ENCODE results near the gene RASAL2. TPM values are rescaled to one million over a fixed set of nuclear protein-coding genes. Genes with fewer than 3 reads are reported as not detected.

Gene RASAL2
- total and polyA plus RNA-seq, 5 experiments from 2014 or later: not detected

DNA sequence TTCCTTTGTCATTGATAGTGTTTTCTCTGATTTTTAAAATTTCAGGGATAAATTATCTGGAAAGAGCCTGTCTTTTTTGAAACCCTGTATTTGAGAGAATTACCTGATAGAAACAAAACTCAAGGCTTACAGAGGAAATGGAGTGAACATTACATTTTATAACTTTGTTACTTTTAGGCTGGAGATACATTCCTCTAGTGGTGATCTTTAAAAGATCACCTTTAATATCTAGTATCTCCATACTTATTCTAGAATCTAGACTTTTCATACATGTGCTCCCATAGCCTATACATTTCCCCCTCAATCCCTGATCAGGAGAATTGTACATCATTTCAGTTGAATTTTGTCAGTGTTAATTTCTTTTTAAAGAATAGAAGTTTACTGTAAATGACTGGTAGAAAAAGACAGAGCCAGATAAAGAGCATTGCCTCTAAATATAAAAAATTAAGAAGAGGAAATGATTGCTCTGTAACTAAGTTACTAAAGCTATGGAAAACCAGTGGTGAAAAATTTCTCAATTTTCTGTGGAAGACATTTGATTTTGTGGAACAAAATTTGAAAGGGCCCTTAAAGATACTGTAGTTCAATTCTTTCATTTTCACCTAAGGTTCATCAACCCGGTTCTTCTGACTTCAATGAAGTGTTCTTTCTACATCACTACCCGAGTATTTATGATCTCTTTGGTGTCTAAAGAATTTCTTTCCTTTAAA, 33.7 kb downstream of the RASAL2 start:
- H3K27me3 Mint-ChIP-seq: peaks cover 0 to 3% (median 0%) of the 10 kb centered on the region in 5 donors
- H3K27ac Mint-ChIP-seq: no peak overlapping the region
- POLR2A ChIA-PET: no interaction called here
- no peak for ATAC-seq
- H3K4me3 Mint-ChIP-seq: no peak overlapping the region
- H3K9me3 Mint-ChIP-seq: peaks cover 0 to 3% (median 0%) of the 10 kb centered on the region in 9 donors
- H3K4me1 Mint-ChIP-seq: no peaks in the 10 kb centered on the region
- H3K36me3 Mint-ChIP-seq: no peaks in the 10 kb centered on the region
- DNase-seq: no peak

DNA sequence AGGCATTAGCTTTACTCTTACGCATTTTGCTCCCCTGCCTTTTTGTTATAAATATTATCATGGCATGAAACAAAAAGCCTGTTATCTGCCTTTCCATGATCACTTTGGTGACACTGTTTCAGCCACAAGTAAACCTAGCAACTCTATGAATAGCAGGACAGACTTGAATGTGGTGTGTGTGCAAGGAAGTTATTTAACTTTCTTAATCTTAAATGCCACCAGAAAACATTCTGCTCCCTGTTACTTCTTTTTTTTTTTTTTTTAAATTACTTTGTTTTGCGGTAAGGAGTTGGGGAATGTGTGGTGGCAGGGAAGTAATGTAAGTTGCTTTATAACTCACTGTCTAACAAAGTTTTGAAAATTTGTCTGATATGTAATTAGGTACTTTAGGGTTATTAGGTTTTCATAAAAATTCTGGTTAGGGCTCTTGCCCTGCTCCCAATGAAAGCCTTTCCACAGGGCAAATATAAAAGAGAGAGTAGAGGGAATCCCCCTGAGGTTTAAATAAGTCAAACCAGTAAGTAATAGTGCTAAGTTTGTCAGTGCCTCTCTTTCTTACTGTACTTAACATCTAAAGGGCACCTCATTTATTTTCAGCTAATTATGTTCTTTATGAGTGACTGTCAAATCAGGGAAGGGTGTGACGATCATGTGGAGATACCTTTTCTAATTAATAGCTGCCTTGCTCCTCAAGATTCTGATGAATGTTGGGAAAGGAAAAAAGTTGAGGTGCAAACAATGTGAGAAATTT, 39.5 kb downstream of the RASAL2 start:
- Mint-ChIP-seq H3K4me3 (no peak overlapping the region), H3K27me3 (peaks cover 0 to 3% (median 0%) of the 10 kb centered on the region in 5 donors), H3K4me1 (no peaks in the 10 kb centered on the region), H3K36me3 (no peaks in the 10 kb centered on the region), H3K9me3 (peaks cover 0 to 9% (median 3%) of the 10 kb centered on the region in 9 donors), H3K27ac (no peak overlapping the region)
- DNase-seq: no peak
- POLR2A ChIA-PET: no interaction called here
- ATAC-seq: no peak

DNA sequence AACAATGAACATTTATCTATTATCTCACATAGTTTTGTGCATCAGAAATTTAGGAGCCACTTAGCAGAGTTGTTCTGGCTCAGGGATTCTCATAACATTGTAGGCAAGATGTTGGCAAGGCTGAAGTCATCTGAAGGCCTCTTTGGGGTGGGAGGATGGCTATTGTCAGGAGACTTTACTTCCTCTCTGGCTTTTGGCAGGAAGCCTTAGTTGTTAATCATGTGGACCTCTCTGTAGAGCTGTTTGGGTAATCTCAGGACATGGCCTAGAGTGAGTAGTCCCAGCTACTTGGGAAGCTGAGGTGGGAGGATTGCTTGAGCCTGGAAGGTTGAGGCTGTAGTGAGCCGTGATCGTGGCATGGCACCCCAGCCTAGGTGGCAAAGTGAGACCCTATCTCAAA, 40.2 kb downstream of the RASAL2 start:
- DNase-seq (no peak), ATAC-seq (no peak)
- Mint-ChIP-seq H3K4me1 (no peaks in the 10 kb centered on the region), H3K27ac (no peak overlapping the region), H3K27me3 (peaks cover 0 to 3% (median 0%) of the 10 kb centered on the region in 5 donors), H3K4me3 (no peak overlapping the region), H3K9me3 (peaks cover 0 to 9% (median 3%) of the 10 kb centered on the region in 9 donors), H3K36me3 (no peaks in the 10 kb centered on the region)
- POLR2A ChIA-PET: no interaction called here

DNA sequence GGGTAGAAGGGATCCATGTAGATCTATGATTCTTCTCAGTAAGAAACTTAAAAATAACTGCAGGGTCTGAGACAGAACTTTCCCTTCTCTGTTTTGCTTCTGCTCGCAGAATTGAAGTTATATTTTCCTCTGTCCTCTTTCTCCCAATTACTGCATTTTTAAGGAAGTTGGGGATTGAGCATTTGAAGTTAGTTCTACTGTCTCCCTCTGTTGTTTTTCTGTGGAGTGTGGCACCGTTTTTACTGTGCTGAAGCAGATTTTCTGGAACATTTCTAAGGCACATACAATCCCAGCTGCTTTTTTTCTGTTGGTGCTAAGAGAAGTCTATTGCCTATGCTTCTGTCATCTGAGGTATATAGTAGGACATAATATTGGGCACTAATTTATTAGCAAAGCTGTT, 43.3 kb downstream of the RASAL2 start:
- Mint-ChIP-seq H3K4me1 (peaks cover 0 to under 1% (median 0%) of the 10 kb centered on the region in 4 donors), H3K9me3 (peaks cover 0 to 21% (median 3%) of the 10 kb centered on the region in 9 donors), H3K4me3 (no peak overlapping the region), H3K27ac (no peak overlapping the region), H3K36me3 (no peaks in the 10 kb centered on the region), H3K27me3 (peaks cover 0 to 10% (median 0%) of the 10 kb centered on the region in 5 donors)
- POLR2A ChIA-PET: no interaction called here
- DNase-seq (no peak), ATAC-seq (no peak)

DNA sequence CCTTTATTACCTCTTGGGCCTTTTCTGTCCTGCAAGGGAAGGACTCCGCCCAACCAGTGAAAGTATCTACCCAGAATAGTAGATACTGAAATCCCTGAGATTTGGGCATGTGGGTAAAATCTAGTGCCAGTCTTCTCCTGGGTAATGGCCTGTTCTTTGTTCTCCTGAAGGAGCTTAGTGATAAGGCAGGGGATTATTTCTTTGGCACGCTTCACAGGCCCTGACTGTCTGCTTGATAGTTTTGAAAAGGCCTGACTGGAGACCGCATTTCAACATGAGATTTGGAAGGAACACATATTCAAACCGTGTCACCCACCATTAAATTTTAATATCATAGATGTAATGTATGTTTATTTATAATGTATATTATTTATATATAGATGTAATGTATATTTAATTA, 48.9 kb downstream of the RASAL2 start:
- POLR2A ChIA-PET: no interaction called here
- H3K27me3 Mint-ChIP-seq: peaks cover 0 to 12% (median 0%) of the 10 kb centered on the region in 5 donors
- H3K4me3 Mint-ChIP-seq: no peak overlapping the region
- peaks cover 0 to 1% (median 0%) of the 10 kb centered on the region in 4 donors for H3K4me1 Mint-ChIP-seq
- no peaks in the 10 kb centered on the region for H3K36me3 Mint-ChIP-seq
- ATAC-seq: no peak
- no peak overlapping the region for H3K27ac Mint-ChIP-seq
- no peak for DNase-seq
- peaks cover 0 to 17% (median 1%) of the 10 kb centered on the region in 9 donors for H3K9me3 Mint-ChIP-seq

DNA sequence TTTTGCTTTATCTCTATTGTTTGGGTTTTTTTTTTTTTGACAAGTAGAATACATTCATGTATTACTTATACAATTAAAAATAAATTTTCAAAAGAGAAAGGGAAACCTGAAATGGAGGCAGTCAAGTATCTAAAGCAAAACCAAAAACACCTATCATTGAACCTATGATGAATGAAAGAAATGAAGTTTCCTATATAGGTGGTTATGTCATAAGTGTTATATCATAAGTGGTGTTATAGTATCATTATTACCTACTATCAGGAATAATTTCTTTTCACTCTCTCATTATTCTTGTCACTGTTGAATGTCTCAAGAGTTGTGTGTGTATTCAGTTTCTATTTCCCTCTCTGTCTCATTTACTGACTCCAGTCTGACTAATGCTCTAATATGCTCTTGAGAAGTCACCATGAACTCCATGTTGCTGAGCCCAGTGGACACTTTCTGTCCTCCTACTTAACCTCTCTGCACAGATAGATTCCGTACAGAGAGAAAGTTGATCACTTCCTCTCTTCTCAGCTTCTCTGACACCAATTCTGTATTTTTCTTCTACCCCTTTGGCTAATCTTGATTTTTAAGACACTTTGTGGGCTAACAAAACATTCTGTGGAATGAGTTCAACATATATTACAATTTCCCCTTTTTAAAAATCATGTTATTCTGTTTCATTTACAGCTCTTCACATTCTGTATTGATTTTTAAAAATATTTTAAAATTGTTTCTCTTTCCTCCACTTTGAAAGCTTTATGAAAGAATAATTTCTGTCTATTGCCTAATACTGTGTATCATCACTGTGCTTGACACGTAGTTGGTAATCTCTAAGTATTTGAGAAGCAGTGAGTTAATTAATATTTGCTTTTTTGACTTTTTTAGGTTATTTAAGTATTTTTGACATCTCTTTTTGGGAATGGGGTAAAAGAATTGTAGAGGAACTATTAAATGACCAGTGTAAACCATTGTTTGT, 50.1 kb downstream of the RASAL2 start:
- H3K4me3 Mint-ChIP-seq: no peak overlapping the region
- ATAC-seq: no peak
- H3K27me3 Mint-ChIP-seq: peaks cover 0 to 12% (median 0%) of the 10 kb centered on the region in 5 donors
- peaks cover 0 to 17% (median 1%) of the 10 kb centered on the region in 9 donors for H3K9me3 Mint-ChIP-seq
- H3K4me1 Mint-ChIP-seq: peaks cover 0 to 1% (median 0%) of the 10 kb centered on the region in 4 donors
- no peak for DNase-seq
- H3K36me3 Mint-ChIP-seq: no peaks in the 10 kb centered on the region
- POLR2A ChIA-PET: no interaction called here
- H3K27ac Mint-ChIP-seq: no peak overlapping the region

DNA sequence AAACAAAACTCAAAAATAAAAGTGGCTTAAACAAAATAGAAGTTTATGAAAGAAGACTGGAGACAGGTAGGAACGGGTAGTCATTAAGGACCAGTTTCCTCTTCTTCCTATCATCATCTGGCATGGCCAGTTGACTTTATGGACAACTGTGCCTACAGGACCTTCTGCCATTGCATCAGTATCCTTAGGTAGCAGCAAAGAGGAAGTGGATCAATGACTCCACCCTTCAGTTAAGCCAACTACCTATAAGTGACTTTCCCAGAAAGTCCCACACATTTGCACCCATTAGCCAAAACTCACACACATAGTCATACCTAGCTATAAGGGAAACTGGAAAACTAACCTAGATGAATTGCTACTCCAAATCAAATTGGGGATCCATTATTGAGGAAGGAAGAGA, 51.7 kb downstream of the RASAL2 start:
- Mint-ChIP-seq H3K36me3 (no peaks in the 10 kb centered on the region), H3K9me3 (peaks cover 0 to 17% (median 2%) of the 10 kb centered on the region in 9 donors), H3K4me1 (peaks cover 0 to 1% (median 0%) of the 10 kb centered on the region in 4 donors), H3K4me3 (no peak overlapping the region), H3K27me3 (peaks cover 0 to 12% (median 0%) of the 10 kb centered on the region in 5 donors), H3K27ac (no peak overlapping the region)
- POLR2A ChIA-PET: no interaction called here
- DNase-seq (no peak), ATAC-seq (no peak)

DNA sequence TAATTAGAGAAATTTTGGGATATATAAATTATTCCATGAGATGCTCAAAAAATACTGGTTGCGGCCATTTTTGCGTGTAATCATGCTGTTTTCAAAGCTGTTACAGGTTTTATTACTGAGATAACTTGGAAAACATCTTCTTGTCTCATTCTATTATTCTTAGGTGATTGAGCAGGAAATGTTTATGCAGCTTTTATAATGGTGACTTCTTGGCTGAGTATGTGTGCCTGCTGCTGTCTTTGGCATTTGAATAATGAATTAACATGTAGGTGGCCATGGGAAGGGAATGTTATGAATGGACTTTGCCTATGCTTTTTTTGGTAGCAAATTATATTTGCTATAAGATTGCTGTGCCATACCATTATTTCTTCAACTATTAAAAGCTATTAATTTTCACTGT, 52.5 kb downstream of the RASAL2 start:
- Mint-ChIP-seq H3K36me3 (no peaks in the 10 kb centered on the region), H3K9me3 (peaks cover 0 to 13% (median 2%) of the 10 kb centered on the region in 9 donors), H3K27me3 (peaks cover 0 to 9% (median 0%) of the 10 kb centered on the region in 5 donors)

DNA sequence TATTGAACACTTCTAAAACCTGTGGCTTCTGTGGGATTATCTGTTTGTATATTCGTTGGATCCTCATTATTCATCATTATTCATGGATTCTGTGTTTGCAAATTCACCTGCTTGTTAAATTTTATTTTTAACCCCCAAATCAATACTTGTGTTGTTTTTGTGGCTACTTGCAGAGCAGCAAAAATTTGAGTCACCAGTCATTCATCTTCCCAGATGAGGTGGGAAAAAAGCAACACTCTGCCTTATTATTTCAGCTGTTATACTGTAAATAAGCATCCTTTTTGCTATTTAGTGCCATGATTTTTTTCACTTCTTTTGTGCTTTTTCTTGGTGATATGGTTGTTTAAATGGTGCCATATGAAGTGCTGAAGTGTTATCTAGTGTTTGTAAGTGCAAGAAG, 56.7 kb downstream of the RASAL2 start:
- H3K27me3 Mint-ChIP-seq: peaks cover 0 to 3% (median 0%) of the 10 kb centered on the region in 5 donors
- H3K9me3 Mint-ChIP-seq: peaks cover 0 to 5% (median 0%) of the 10 kb centered on the region in 9 donors
- POLR2A ChIA-PET: no interaction called here
- no peaks in the 10 kb centered on the region for H3K4me1 Mint-ChIP-seq
- no peak for DNase-seq
- H3K36me3 Mint-ChIP-seq: no peaks in the 10 kb centered on the region
- no peak overlapping the region for H3K4me3 Mint-ChIP-seq
- ATAC-seq: no peak
- H3K27ac Mint-ChIP-seq: no peak overlapping the region

More for the DNA sequence above, 52.5 kb downstream of the RASAL2 start:
- Mint-ChIP-seq H3K4me3 (no peak overlapping the region), H3K4me1 (peaks cover 0 to 1% (median 0%) of the 10 kb centered on the region in 4 donors), H3K27ac (no peak overlapping the region)
- DNase-seq: no peak
- ATAC-seq: no peak
- POLR2A ChIA-PET: no interaction called here

DNA sequence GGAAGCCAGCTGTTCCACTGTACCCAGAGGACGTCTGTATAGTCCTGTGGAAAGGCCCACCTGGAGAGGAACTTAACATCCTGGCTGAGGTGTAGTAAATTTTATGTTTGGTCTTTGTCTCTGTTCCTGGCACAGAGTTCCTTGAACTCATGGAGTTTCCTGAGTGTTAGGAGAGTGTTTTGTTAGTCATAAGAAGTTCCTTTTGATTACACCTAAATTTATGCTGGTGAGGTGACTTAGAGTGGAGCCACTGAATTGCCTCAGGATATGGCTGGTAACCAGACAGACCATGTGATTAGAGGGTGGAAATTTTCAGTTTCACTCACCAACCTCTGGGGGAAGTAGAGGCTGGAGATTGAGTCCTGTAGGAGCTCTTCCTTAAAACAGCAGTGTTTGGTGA, 57.9 kb downstream of the RASAL2 start:
- no peaks in the 10 kb centered on the region for H3K4me1 Mint-ChIP-seq

DNA sequence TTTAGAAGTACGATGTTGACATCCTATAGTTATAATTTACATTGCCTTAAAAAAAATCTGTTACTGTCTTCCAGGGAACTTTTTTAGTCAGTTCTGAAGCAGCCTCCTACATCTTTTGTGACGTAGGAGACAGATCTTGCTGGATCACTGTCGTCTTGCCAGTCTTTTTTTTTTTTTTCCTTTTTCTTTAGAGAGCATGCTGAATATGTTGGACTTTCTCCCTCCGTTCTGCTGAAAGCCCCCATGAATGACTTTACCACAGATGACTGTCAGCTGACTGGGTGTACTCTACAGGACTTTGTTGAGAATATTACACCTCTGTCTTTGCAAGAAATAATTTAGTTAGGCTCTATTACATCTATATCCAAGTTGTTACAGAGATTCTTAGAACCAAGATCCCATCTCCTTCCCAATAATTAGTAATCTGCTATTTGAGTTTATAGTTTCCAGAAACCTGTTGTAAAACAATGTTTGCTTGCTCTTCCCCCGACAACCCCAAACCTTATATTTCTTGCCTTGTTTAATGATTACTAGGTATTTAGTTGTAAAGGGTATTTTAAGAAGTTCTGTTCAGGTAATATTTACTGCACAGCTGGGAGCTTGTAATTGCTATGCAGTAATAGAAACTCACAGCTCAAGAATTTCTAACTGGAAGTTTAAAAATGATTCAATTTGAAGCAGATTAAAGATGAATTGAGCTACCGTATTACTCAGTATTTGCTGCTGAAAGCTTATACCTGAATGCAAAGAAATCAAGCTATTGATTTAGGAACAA, 61.8 kb downstream of the RASAL2 start:
- peaks cover 0 to 3% (median 0%) of the 10 kb centered on the region in 9 donors for H3K9me3 Mint-ChIP-seq
- no peak for ATAC-seq
- H3K27ac Mint-ChIP-seq: no peak overlapping the region
- no peak for DNase-seq
- no peaks in the 10 kb centered on the region for H3K4me1 Mint-ChIP-seq
- no peaks in the 10 kb centered on the region for H3K36me3 Mint-ChIP-seq
- H3K27me3 Mint-ChIP-seq: peaks cover 0 to 4% (median 0%) of the 10 kb centered on the region in 5 donors
- H3K4me3 Mint-ChIP-seq: no peak overlapping the region
- POLR2A ChIA-PET: no interaction called here

More for the DNA sequence above, 57.9 kb downstream of the RASAL2 start:
- no peak for DNase-seq
- Mint-ChIP-seq H3K27ac (no peak overlapping the region), H3K9me3 (peaks cover 0 to 5% (median 0%) of the 10 kb centered on the region in 9 donors), H3K36me3 (no peaks in the 10 kb centered on the region), H3K27me3 (peaks cover 0 to 2% (median 0%) of the 10 kb centered on the region in 5 donors), H3K4me3 (no peak overlapping the region)
- no peak for ATAC-seq
- POLR2A ChIA-PET: no interaction called here
